Lower leg skin (tissue), 3 donors: ENCODE measurements around the gene PSORS1C2.

Experiments used
- POLR2A ChIP-seq, 2 donors: fragments of 450-650 bp; IDR thresholded peaks; one replicate each; pipeline ENCODE4 v1.6.1; 2016 to 2017; ENCODE audit warnings: antibody characterized with exemption in 2 of 2, mild to moderate bottlenecking in 1 of 2, moderate library complexity in 1 of 2
- TF ChIP-seq, protein P1 (sequence below), 3 donors: fragments of 450-650 bp; IDR thresholded peaks; one replicate each; pipeline ENCODE4 v1.5.1; 2016; ENCODE audit warnings: antibody characterized with exemption in 3 of 3, mild to moderate bottlenecking in 3 of 3, moderate library complexity in 2 of 3

DNA sequence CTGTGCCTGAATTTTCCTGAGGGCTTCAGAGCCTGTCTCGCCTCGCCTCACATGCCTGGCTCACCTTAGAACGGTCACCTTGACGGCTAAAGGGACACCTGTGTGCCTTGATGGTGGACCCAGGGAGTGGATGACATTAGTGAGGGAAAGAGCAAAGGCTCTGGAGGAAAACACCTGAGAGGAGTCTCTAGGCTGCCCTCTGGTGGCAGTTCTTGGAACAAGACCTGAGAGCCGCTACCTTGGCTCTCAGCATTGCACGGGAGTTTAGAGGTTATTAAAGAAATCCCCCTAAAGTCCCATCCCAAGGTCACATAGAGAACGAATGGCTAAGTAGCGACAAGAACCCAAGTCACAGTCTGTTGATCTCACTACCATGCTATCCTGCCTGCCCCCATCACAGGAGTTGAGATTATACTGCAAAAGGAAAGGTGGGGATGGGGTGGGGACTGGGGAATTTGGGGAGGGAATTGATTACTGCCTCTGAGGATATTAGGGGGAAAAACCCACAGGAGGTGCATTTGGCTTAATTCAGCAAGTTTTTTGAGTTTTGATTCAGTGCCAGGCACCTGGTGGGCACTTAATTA is 10.7 kb downstream of the PSORS1C2 start:
- TF ChIP-seq POLR2A (IDR thresholded peaks at IDR 0.05), result no peak
- TF ChIP-seq, protein P1, sequence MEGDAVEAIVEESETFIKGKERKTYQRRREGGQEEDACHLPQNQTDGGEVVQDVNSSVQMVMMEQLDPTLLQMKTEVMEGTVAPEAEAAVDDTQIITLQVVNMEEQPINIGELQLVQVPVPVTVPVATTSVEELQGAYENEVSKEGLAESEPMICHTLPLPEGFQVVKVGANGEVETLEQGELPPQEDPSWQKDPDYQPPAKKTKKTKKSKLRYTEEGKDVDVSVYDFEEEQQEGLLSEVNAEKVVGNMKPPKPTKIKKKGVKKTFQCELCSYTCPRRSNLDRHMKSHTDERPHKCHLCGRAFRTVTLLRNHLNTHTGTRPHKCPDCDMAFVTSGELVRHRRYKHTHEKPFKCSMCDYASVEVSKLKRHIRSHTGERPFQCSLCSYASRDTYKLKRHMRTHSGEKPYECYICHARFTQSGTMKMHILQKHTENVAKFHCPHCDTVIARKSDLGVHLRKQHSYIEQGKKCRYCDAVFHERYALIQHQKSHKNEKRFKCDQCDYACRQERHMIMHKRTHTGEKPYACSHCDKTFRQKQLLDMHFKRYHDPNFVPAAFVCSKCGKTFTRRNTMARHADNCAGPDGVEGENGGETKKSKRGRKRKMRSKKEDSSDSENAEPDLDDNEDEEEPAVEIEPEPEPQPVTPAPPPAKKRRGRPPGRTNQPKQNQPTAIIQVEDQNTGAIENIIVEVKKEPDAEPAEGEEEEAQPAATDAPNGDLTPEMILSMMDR (IDR thresholded peaks at IDR 0.05), result no peak
